K562 (cell line): Measurements from ENCODE around the gene CABLES1. TPM values are rescaled to one million over a fixed set of nuclear protein-coding genes. Genes with fewer than 3 reads are reported as not detected.

Experiments
- GTF2E2 ChIP-seq: fragments of 200-800 bp; sonication (Bioruptor generic); IDR thresholded peaks from 2 replicates; pipeline ENCODE4 v1.6.1; 2016; ENCODE audit warnings: missing genetic modification characterization, missing compliant biosample characterization
- SIX5 ChIP-seq, 2 experiments: IDR thresholded peaks; 2 replicates each; pipeline ENCODE4 v1.6.1; 2011; ENCODE audit warnings: low read length in 2 of 2, borderline replicate concordance in 1 of 2, low read depth in 1 of 2, mild to moderate bottlenecking in 1 of 2, moderate library complexity in 1 of 2; ENCODE audit not compliant: insufficient read depth in 1 of 2
- ZBTB17 ChIP-seq: fragments of 450-650 bp; formaldehyde crosslinking; IDR thresholded peaks from 2 replicates; pipeline ENCODE4 v1.4.0; 2020; ENCODE audit warnings: mild to moderate bottlenecking
- ZNF561 ChIP-seq: fragments of 450-650 bp; formaldehyde crosslinking; conservative IDR thresholded peaks from 2 replicates; pipeline ENCODE4 v1.4.0; 2020; ENCODE audit warnings: mild to moderate bottlenecking, moderate library complexity
- polyA plus RNA-seq, 8 experiments: library from polyadenylated mRNA; depleted of rRNA in 4 of 8; stranded (reverse) in 5 of 8; unstranded in 3 of 8; fragments of >200 nt; fragmentation: Nextera tagmentation in 2 of 8; fragmentation: Illumina TruSeq in 1 of 8; extraction: Ambion mirVana in 2 of 8; extraction: Trizol in 1 of 8; gene quantifications; 2 replicates each; pipeline versions ENCODE4 v1.2.1 to v1.2.3, GENCODE V29; 2011 to 2014; ENCODE audit warnings: inconsistent platforms in 1 of 8, missing spikeins in 1 of 8
- total RNA-seq, 7 experiments: library from RNA; depleted of rRNA in 6 of 7; stranded (reverse); fragments of >200 nt in 6 of 7; fragmentation: Illumina TruSeq in 2 of 7; extraction: Trizol in 2 of 7; gene quantifications; 2 replicates each; pipeline versions ENCODE4 v1.2.1 to v1.2.3, GENCODE V29; 2011 to 2021; ENCODE audit warnings: low replicate concordance in 1 of 7
- TF ChIP-seq, protein P1 (sequence below), 2 experiments: fragments of 150-350 bp in 1 of 2; IDR thresholded peaks; 2 replicates each; pipeline ENCODE4 v1.6.1; 2012 to 2016; ENCODE audit warnings: low read depth in 2 of 2, low read length in 2 of 2, mild to moderate bottlenecking in 1 of 2, moderate library complexity in 1 of 2
- TF ChIP-seq, protein P2 (sequence below): sonication (generic); formaldehyde crosslinking; IDR thresholded peaks from 2 replicates; pipeline ENCODE4 v1.8.0; 2022; ENCODE audit warnings: mild to moderate bottlenecking, missing genetic modification reagents, borderline replicate concordance

Gene CABLES1
- total and polyA plus RNA-seq, 9 of the 15 experiments (the other 6 are each of a cell fraction or from before 2014, with no cell fraction given): 0.04 to 0.10 (median 0.06) TPM; not detected in 3

DNA sequence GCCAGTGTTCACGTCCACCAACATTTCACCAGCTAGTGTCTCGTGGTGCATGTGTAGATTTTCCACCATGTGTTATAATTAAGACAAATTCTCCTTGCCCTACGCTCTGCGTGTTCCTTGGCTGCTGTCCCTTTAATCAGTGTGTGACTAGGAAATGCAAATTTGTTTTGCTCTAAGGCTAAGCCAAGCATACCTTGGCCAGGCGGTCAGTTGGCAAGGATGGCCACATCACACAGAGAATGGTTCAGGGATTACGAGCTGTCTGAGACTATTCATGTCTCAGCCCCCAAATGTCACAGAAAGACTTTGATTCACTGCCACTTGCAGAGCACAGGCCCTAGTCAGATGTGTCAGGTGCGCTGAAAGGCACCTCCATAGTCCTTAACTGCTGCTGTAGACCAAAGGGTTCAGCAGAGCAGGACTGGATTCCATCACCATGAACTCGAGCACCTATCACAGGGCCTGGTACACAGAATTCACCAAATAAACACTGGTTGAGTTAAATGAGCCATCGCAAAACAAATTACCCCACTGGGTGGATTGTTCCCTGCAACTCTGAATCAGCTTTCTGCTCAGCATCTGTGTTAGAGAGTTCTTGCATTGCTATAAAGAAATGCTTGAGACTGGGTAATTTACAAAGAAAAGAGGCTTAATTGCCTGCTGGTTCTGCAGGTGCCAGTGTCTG, 128.4 kb downstream of the CABLES1 start (continued):
- TF ChIP-seq, protein P1, sequence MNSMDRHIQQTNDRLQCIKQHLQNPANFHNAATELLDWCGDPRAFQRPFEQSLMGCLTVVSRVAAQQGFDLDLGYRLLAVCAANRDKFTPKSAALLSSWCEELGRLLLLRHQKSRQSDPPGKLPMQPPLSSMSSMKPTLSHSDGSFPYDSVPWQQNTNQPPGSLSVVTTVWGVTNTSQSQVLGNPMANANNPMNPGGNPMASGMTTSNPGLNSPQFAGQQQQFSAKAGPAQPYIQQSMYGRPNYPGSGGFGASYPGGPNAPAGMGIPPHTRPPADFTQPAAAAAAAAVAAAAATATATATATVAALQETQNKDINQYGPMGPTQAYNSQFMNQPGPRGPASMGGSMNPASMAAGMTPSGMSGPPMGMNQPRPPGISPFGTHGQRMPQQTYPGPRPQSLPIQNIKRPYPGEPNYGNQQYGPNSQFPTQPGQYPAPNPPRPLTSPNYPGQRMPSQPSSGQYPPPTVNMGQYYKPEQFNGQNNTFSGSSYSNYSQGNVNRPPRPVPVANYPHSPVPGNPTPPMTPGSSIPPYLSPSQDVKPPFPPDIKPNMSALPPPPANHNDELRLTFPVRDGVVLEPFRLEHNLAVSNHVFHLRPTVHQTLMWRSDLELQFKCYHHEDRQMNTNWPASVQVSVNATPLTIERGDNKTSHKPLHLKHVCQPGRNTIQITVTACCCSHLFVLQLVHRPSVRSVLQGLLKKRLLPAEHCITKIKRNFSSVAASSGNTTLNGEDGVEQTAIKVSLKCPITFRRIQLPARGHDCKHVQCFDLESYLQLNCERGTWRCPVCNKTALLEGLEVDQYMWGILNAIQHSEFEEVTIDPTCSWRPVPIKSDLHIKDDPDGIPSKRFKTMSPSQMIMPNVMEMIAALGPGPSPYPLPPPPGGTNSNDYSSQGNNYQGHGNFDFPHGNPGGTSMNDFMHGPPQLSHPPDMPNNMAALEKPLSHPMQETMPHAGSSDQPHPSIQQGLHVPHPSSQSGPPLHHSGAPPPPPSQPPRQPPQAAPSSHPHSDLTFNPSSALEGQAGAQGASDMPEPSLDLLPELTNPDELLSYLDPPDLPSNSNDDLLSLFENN (IDR thresholded peaks at IDR 0.05; ENCODE audit: low read depth in 2 of 2, low read length in 2 of 2): no peak
- TF ChIP-seq GTF2E2 (tag): no peak
- TF ChIP-seq ZBTB17 (CRISPR knock-in tag): no peak
- TF ChIP-seq SIX5 (IDR thresholded peaks at IDR 0.05; ENCODE audit: borderline replicate concordance in 1 of 2, insufficient read depth in 1 of 2, low read depth in 1 of 2, low read length in 2 of 2): no peak
- no peak for TF ChIP-seq ZNF561 (CRISPR knock-in tag)
- TF ChIP-seq, protein P2, sequence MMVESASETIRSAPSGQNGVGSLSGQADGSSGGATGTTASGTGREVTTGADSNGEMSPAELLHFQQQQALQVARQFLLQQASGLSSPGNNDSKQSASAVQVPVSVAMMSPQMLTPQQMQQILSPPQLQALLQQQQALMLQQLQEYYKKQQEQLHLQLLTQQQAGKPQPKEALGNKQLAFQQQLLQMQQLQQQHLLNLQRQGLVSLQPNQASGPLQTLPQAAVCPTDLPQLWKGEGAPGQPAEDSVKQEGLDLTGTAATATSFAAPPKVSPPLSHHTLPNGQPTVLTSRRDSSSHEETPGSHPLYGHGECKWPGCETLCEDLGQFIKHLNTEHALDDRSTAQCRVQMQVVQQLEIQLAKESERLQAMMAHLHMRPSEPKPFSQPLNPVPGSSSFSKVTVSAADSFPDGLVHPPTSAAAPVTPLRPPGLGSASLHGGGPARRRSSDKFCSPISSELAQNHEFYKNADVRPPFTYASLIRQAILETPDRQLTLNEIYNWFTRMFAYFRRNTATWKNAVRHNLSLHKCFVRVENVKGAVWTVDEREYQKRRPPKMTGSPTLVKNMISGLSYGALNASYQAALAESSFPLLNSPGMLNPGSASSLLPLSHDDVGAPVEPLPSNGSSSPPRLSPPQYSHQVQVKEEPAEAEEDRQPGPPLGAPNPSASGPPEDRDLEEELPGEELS (CRISPR knock-in tag): no peak
